Renal cortical epithelial cell (primary cell): ENCODE measurements around the gene MBIP. TPM values are rescaled to one million over a fixed set of nuclear protein-coding genes. Genes with fewer than 3 reads are reported as not detected.

Experiments used
- DNase-seq: peaks from one replicate; pipeline ENCODE4 v3.0.0-alpha.2; 2011; ENCODE audit warnings: low read depth
- total RNA-seq: library from RNA; depleted of rRNA; stranded (reverse); fragments of >200 nt; gene quantifications from 2 replicates; pipeline ENCODE4 v1.2.3, GENCODE V29; 2014

Gene MBIP
- total RNA-seq, 1 donor from 2014 or later: 24.2 TPM

- no peak for DNase-seq
These were observed 55.8 kb downstream of the MBIP start for GRCh38 chr14:36264595-36264994.

- no peak for DNase-seq
These were observed 56.3 kb downstream of the MBIP start for GRCh38 chr14:36264107-36264506.

GRCh38 chr14:36260970-36261640 lies 59.3 kb downstream of the MBIP start:
- no peak for DNase-seq

- DNase-seq: no peak
These were observed 62.2 kb downstream of the MBIP start for GRCh38 chr14:36258241-36258640.

DNA sequence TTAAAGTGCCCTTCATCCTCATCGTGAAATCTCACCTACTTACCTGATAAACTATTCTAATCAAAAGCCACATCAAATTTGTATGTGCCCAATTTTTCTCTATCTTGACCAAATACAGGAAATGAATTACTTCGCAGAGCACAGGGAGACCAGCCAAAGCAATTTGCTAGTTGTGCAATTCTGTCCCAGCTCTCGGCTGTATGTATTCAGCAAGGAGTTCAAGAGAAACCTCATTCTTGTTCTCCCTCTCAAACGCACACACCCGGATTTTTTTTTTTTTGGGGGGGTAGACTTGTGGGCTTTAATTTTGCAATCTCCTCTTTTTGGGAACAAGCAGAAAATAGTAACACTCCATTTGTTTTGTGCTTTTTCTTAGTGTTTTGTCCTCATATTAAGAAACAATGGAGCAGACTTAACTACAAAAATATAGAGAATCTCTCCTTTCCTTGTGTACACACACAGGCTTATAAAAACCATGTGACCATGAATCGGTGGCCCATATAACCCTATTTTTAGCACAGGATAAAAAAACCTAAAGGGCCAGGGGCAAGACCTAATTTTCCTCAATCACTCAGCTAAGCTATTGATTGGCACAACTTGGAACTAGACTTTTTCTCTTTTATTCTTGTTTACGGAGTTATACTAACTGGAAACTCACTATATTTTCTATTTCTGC lies 64.2 kb downstream of the MBIP start:
- peak; percentile 53 for DNase-seq

DNA sequence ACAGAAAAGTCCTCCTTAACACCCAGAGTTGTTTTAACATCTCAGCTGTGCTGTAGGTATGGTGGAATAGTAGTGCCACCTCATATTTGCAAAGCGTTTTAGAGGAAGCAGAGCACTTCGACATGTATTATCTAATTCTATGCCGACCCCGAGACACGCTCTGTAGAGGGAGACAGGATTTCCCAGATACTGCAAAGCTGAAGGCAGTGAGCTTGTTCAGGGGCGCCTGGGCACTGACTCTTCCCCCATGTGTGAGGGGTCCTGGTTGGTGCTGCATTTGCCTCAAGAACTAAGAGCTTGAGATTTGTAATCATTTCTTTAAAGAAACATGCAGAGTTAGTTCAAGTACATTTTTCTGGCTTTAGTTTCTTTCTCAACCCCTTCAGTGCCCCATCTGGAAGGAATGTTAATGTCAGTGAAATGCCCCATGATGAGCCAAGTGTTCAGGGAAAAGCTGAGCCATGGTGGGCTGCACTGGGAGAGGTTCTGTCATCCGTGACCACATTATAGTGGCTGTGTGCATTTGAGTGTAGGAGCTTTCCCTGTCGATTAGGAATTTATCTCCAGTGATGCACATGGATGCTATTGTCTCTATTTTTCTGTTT lies 66.3 kb downstream of the MBIP start:
- DNase-seq: peak; percentile 56

Other genes with a start within 250 kb of the MBIP start
- not detected in 2 replicates for gene PTCSC3, start 143.9 kb downstream of the MBIP start, total RNA-seq
- gene NKX2-1, start 199.6 kb upstream of the MBIP start, total RNA-seq: not detected in 2 replicates